ENCODE data around the gene SARS2.

Gene SARS2

GRCh38 chr19:38932425-38933179, 2.0 kb upstream of the SARS2 start:
- DNase-seq (ENCODE audit: low read depth) = peak; percentile 49
- no peak overlapping the region for H3K4me3 ChIP-seq (ENCODE audit: low read length)
- TF ChIP-seq CTCF (IDR thresholded peaks at IDR 0.05; ENCODE audit: insufficient read depth, low read depth, low read length, missing control alignments) = peak; percentile 40

GRCh38 chr19:38931521-38931793, 894 bp upstream of the SARS2 start:
- no peak for DNase-seq (ENCODE audit: low read depth)
- no peak for TF ChIP-seq CTCF (IDR thresholded peaks at IDR 0.05; ENCODE audit: insufficient read depth, low read depth, low read length, missing control alignments)
- H3K4me3 ChIP-seq (ENCODE audit: low read length) = peak overlapping the region; percentile 99

GRCh38 chr19:38930776-38931520, 385 bp upstream of the SARS2 start, which contains the start of gene MRPS12:
Gene MRPS12 (plus strand): TSS chr19:38930944. CDS start chr19:38931295, 351 bp downstream.
- no peak for TF ChIP-seq CTCF (IDR thresholded peaks at IDR 0.05; ENCODE audit: insufficient read depth, low read depth, low read length, missing control alignments)
- DNase-seq (ENCODE audit: low read depth) = peak; percentile 100
- H3K4me3 ChIP-seq (ENCODE audit: low read length) = peak within 1 kb of the TSS; percentile 99

- no peak overlapping the region for H3K4me3 ChIP-seq (ENCODE audit: low read length)
- no peak for DNase-seq (ENCODE audit: low read depth)
- TF ChIP-seq CTCF (IDR thresholded peaks at IDR 0.05; ENCODE audit: insufficient read depth, low read depth, low read length, missing control alignments) = no peak
These were observed 2.1 kb downstream of the SARS2 start for GRCh38 chr19:38928391-38929001.

- no peak for DNase-seq (ENCODE audit: low read depth)
- no peak overlapping the region for H3K4me3 ChIP-seq (ENCODE audit: low read length)
- TF ChIP-seq CTCF (IDR thresholded peaks at IDR 0.05; ENCODE audit: insufficient read depth, low read depth, low read length, missing control alignments) = no peak
These were observed 6.2 kb downstream of the SARS2 start for GRCh38 chr19:38924388-38924787.

- no peak for DNase-seq (ENCODE audit: low read depth)
- no peak overlapping the region for H3K4me3 ChIP-seq (ENCODE audit: low read length)
- no peak for TF ChIP-seq CTCF (IDR thresholded peaks at IDR 0.05; ENCODE audit: insufficient read depth, low read depth, low read length, missing control alignments)
These were observed 8.1 kb downstream of the SARS2 start for GRCh38 chr19:38922482-38922881.
